ENCODE measurements around the gene HIPK1.

DNA sequence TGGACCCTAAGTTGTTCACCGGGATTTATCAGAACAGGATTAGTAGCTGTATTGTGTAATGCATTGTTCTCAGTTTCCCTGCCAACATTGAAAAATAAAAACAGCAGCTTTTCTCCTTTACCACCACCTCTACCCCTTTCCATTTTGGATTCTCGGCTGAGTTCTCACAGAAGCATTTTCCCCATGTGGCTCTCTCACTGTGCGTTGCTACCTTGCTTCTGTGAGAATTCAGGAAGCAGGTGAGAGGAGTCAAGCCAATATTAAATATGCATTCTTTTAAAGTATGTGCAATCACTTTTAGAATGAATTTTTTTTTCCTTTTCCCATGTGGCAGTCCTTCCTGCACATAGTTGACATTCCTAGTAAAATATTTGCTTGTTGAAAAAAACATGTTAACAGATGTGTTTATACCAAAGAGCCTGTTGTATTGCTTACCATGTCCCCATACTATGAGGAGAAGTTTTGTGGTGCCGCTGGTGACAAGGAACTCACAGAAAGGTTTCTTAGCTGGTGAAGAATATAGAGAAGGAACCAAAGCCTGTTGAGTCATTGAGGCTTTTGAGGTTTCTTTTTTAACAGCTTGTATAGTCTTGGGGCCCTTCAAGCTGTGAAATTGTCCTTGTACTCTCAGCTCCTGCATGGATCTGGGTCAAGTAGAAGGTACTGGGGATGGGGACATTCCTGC lies 46.2 kb downstream of the HIPK1 start:
- TF ChIP-seq, protein P1, sequence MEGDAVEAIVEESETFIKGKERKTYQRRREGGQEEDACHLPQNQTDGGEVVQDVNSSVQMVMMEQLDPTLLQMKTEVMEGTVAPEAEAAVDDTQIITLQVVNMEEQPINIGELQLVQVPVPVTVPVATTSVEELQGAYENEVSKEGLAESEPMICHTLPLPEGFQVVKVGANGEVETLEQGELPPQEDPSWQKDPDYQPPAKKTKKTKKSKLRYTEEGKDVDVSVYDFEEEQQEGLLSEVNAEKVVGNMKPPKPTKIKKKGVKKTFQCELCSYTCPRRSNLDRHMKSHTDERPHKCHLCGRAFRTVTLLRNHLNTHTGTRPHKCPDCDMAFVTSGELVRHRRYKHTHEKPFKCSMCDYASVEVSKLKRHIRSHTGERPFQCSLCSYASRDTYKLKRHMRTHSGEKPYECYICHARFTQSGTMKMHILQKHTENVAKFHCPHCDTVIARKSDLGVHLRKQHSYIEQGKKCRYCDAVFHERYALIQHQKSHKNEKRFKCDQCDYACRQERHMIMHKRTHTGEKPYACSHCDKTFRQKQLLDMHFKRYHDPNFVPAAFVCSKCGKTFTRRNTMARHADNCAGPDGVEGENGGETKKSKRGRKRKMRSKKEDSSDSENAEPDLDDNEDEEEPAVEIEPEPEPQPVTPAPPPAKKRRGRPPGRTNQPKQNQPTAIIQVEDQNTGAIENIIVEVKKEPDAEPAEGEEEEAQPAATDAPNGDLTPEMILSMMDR (IDR thresholded peaks at IDR 0.05) = no peak
- TF ChIP-seq POLR2AphosphoS5 (IDR thresholded peaks at IDR 0.05) = no peak

Measured in esophagus muscularis mucosa (tissue), 3 donors.